CD4-positive, alpha-beta T cell (primary cell): Measurements from ENCODE around the gene FDXR. TPM values are rescaled to one million over a fixed set of nuclear protein-coding genes. Genes with fewer than 3 reads are reported as not detected.

Experiments
- ATAC-seq: fragments of 200-7000 bp; cut with Tn5 transposase; one replicate; pipeline ENCODE4 v1.10.0; 2022; ENCODE audit warnings: mild to moderate bottlenecking; ENCODE audit not compliant: poor library complexity
- CTCF ChIA-PET: fragments of 350-600 bp; sonication (Branson Sonifier 250); formaldehyde crosslinking; loops from one replicate; lab custom pipeline; 2021; ENCODE audit warnings: antibody characterized with exemption, inconsistent platforms; lab: Charles Lee
- POLR2A ChIA-PET: fragments of 350-600 bp; sonication (Branson Sonifier 250); formaldehyde crosslinking; loops from one replicate; lab custom pipeline; 2021; ENCODE audit warnings: antibody characterized with exemption, inconsistent platforms; lab: Charles Lee
- DNase-seq, 14 experiments: peaks; one replicate each; pipeline ENCODE4 v3.0.0-alpha.2; 2013 to 2020; ENCODE audit warnings: mixed read lengths in 2 of 14
- H3K27ac ChIP-seq, 2 donors: one replicate each; pipeline versions ENCODE4 v1.5.1 to v1.7.0; 2013; ENCODE audit warnings: low read length in 2 of 2, low read depth in 1 of 2, mild to moderate bottlenecking in 1 of 2
- H3K27me3 ChIP-seq, 2 experiments: 1 replicate in 1 of 2; 2 replicates in 1 of 2; pipeline versions ENCODE4 v1.6.1 to v1.7.0; 2013; ENCODE audit warnings: low read length in 2 of 2, control low read depth in 1 of 2, mild to moderate bottlenecking in 1 of 2, moderate library complexity in 1 of 2; ENCODE audit not compliant: insufficient read depth in 2 of 2, control insufficient read depth in 1 of 2
- H3K36me3 ChIP-seq: one replicate; pipeline ENCODE4 v1.6.1; 2013; ENCODE audit warnings: low read length, control low read depth; ENCODE audit not compliant: insufficient read depth
- H3K4me1 ChIP-seq: one replicate; pipeline ENCODE4 v1.6.1; 2013; ENCODE audit warnings: low read length, control low read depth; ENCODE audit not compliant: insufficient read depth
- H3K4me3 ChIP-seq: one replicate; pipeline ENCODE4 v1.5.1; 2013; ENCODE audit warnings: mild to moderate bottlenecking, low read length, moderate library complexity
- H3K9me3 ChIP-seq, 2 experiments: 1 replicate in 1 of 2; 2 replicates in 1 of 2; pipeline versions ENCODE4 v1.6.1 to v1.7.0; 2013; ENCODE audit warnings: low read length in 2 of 2, mild to moderate bottlenecking in 2 of 2, control low read depth in 1 of 2, moderate library complexity in 1 of 2; ENCODE audit not compliant: control insufficient read depth in 1 of 2, insufficient read depth in 1 of 2
- H3K27ac Mint-ChIP-seq: one replicate; pipeline ENCODE4 v1.8.0; 2020; ENCODE audit warnings: mixed read lengths
- H3K27me3 Mint-ChIP-seq: one replicate; pipeline ENCODE4 v1.8.0; 2021; ENCODE audit warnings: mixed read lengths
- H3K36me3 Mint-ChIP-seq: one replicate; pipeline ENCODE4 v1.8.0; 2021; ENCODE audit warnings: low read depth, mixed read lengths
- H3K4me1 Mint-ChIP-seq: one replicate; pipeline ENCODE4 v1.8.0; 2021; ENCODE audit warnings: low read depth, mixed read lengths
- H3K4me3 Mint-ChIP-seq: one replicate; pipeline ENCODE4 v1.8.0; 2020; ENCODE audit warnings: mild to moderate bottlenecking, mixed read lengths
- H3K9me3 Mint-ChIP-seq: one replicate; pipeline ENCODE4 v1.8.0; 2020; ENCODE audit warnings: mixed read lengths
- intact Hi-C, 2 experiments: fragments of 100-400 bp; cut with DNase I in 1 of 2; cut with micrococcal nuclease in 1 of 2; formaldehyde crosslinking; loops; one replicate each; pipeline versions ENCODE4 v1.15.1 to v1.9.0; 2023 to 2025; cut with DNase I, micrococcal nuclease
- total RNA-seq, 174 experiments: library from RNA in 2 of 174; stranded (reverse) in 2 of 174; gene quantifications; one replicate each; pipeline ENCODE4 v1.2.3 and lab custom pipeline; 2021 to 2026
- TF ChIP-seq, protein P1 (sequence below): fragments of 200-600 bp; IDR thresholded peaks from one replicate; pipeline ENCODE4 v1.8.0; 2022; ENCODE audit warnings: antibody characterized with exemption, mild to moderate bottlenecking

Gene FDXR
- total RNA-seq, 2 experiments from 2014 or later = 2.1 to 2.7 TPM

GRCh38 chr17:74874615-74875037 lies 1.8 kb upstream of the FDXR start:
- ATAC-seq (no peak), DNase-seq (no peak)
- peak overlapping the region; percentile 92 for H3K27ac Mint-ChIP-seq
- no peaks in the 10 kb centered on the region for H3K27me3 Mint-ChIP-seq
- H3K4me3 Mint-ChIP-seq = peak overlapping the region; percentile 14
- Histone ChIP-seq H3K36me3 (peaks cover 2% of the 10 kb centered on the region), H3K9me3 (no peaks in the 10 kb centered on the region), H3K4me1 (peaks cover 25% of the 10 kb centered on the region), H3K27ac (no peak overlapping the region), H3K27me3 (no peaks in the 10 kb centered on the region), H3K4me3 (no peak overlapping the region)
- H3K4me1 Mint-ChIP-seq = peaks cover 24% of the 10 kb centered on the region
- ChIA-PET POLR2A (interaction anchor here (1.7 kb wide), 1 partner anchor 138 kb away, joined by 6 read pairs; the partner anchor contains the start of gene MRPL58), CTCF (interaction anchor here (0.8 kb wide), 1 partner anchor 32 kb away, joined by 3 read pairs; no protein-coding TSS in a partner anchor)
- no peaks in the 10 kb centered on the region for H3K9me3 Mint-ChIP-seq
- intact Hi-C loops = loop anchor here in 1 of 2 experiments (5.0 kb wide), 3 partner anchors 97 to 793 kb away; partner anchors contain the start of genes GGA3, MRPS7, NAT9 and RECQL5
- TF ChIP-seq, protein P1, sequence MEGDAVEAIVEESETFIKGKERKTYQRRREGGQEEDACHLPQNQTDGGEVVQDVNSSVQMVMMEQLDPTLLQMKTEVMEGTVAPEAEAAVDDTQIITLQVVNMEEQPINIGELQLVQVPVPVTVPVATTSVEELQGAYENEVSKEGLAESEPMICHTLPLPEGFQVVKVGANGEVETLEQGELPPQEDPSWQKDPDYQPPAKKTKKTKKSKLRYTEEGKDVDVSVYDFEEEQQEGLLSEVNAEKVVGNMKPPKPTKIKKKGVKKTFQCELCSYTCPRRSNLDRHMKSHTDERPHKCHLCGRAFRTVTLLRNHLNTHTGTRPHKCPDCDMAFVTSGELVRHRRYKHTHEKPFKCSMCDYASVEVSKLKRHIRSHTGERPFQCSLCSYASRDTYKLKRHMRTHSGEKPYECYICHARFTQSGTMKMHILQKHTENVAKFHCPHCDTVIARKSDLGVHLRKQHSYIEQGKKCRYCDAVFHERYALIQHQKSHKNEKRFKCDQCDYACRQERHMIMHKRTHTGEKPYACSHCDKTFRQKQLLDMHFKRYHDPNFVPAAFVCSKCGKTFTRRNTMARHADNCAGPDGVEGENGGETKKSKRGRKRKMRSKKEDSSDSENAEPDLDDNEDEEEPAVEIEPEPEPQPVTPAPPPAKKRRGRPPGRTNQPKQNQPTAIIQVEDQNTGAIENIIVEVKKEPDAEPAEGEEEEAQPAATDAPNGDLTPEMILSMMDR = no peak
- H3K36me3 Mint-ChIP-seq = peaks cover 5% of the 10 kb centered on the region

DNA sequence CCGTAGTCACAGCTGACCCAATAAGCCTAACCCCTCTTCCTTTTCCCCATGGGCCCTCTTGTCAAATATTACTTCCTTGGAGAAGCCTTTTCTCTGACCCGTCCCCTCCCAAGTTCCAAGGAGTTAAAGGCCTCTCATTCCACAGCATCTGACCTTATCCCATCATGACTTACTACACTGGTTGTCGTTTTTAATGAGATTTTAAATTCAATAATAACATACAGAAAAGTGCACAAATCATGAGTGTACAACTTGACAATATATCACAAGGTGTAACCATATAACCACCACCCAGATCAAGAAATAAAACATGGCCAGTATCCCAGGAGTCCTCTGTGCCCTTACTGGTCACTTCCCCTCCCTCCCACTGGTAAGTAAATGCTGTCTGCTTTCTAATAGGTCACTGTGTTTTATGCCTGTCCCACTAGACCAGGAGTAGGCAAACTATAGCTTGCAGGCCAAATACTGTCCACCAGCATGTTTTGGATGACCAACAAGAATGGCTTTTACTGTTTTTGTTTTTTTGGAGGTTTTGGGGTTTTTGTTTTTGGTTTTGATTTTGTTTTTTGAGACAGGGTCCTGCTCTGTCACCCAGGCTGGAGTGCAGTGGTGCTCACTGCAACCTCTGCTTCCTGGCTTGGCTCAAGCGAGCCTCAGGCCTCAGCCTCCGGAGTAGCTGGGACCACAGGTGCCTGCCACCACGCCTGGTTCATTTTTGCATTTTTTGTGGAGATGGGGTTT lies 1.2 kb upstream of the FDXR start:
- peaks cover 5% of the 10 kb centered on the region for H3K36me3 Mint-ChIP-seq
- peak overlapping the region; percentile 92 for H3K27ac Mint-ChIP-seq
- H3K9me3 Mint-ChIP-seq = no peaks in the 10 kb centered on the region
- Histone ChIP-seq H3K9me3 (no peaks in the 10 kb centered on the region), H3K36me3 (peaks cover 3% of the 10 kb centered on the region), H3K27me3 (no peaks in the 10 kb centered on the region), H3K4me3 (peak overlapping the region; percentile 67), H3K4me1 (peaks cover 25% of the 10 kb centered on the region), H3K27ac (peak overlapping the region; percentile 89 to 92)
- no peak for ATAC-seq
- peak overlapping the region; percentile 90 for H3K4me3 Mint-ChIP-seq
- peaks cover 24% of the 10 kb centered on the region for H3K4me1 Mint-ChIP-seq
- H3K27me3 Mint-ChIP-seq = no peaks in the 10 kb centered on the region
- no peak for DNase-seq
- ChIA-PET CTCF (interaction anchor here (0.8 to 1.6 kb wide), 3 partner anchors 12 to 31 kb away, joined by 3 to 9 read pairs (median 9); partner anchors contain the start of gene GRIN2C), POLR2A (interaction anchor here (0.7 to 1.9 kb wide), 17 partner anchors 12 to 981 kb away, joined by 3 to 17 read pairs (median 5); partner anchors contain the start of genes GGA3, HID1, MIF4GD and MRPL58)
- TF ChIP-seq, protein P1 = no peak
- intact Hi-C loops = loop anchor here (2.0 to 5.0 kb wide), 3 partner anchors 21 to 388 kb away; partner anchors contain the start of genes GGA3 (in 1 of the 2), MRPS7 (in 1 of the 2) and NAT9 (in 1 of the 2)

DNA sequence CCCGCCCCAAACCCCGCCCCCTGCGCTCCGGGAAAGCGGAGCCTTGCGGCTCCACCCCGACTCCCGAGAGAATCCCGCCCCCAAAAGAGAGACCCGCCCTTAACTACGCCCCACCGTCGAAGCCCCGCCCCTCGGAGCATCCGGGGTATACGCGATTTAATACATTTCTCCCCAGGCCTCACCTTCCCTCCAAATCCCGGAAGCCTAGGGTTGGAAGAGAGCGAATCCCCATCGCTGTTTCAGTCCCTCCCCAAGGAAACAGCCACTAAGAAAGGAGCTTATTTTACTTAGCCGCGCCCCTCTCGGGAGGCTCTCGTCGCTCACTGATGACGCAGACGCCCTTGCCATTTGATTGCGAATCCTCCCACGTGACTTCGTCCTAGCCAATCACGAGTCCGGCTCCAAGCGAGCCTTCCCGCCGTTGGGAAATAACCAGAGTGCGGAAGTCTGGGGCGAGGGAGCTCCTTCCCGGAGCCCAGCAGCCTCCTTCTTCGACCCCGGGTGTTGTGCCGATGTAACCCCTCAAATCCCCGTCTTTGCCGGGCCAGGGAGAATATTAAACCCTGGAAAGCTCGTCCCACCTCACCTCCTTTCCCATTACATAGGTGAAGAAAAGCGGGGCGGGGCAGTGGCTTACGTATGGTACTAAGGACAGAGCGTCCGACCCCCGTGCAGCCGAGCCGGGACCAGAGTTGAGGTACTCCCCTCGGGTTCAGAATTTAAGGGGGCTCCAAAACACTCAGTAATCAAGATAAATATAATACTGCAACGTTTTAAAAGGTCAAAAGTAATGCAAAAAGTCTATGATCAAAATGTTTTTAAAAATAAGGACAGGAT lies 461 bp upstream of the FDXR start:
- H3K4me1 ChIP-seq = peaks cover 25% of the 10 kb centered on the region
- ATAC-seq (peak; percentile 94), DNase-seq (peak; percentile 98 to 100 (median 99))
- peak overlapping the region; percentile 67 for H3K4me3 ChIP-seq
- Mint-ChIP-seq H3K4me3 (peak overlapping the region; percentile 90), H3K9me3 (no peaks in the 10 kb centered on the region), H3K27ac (peak overlapping the region; percentile 92), H3K4me1 (peaks cover 24% of the 10 kb centered on the region), H3K36me3 (peaks cover 5% of the 10 kb centered on the region), H3K27me3 (no peaks in the 10 kb centered on the region)
- peaks cover 3% of the 10 kb centered on the region for H3K36me3 ChIP-seq
- no peaks in the 10 kb centered on the region for H3K9me3 ChIP-seq
- TF ChIP-seq, protein P1 = no peak
- intact Hi-C loops = loop anchor here (2.0 to 5.0 kb wide), 3 partner anchors 20 to 389 kb away; partner anchors contain the start of genes GGA3 (in 1 of the 2), MRPS7 (in 1 of the 2) and NAT9 (in 1 of the 2)
- ChIA-PET POLR2A (interaction anchor here (0.5 to 1.9 kb wide), 32 partner anchors 11 to 982 kb away, joined by 3 to 17 read pairs (median 4); partner anchors contain the start of genes CD300LD, GGA3, GRIN2C and HID1), CTCF (interaction anchor here (0.7 to 1.6 kb wide), 4 partner anchors 11 to 137 kb away, joined by 3 to 9 read pairs (median 6); partner anchors contain the start of gene GRIN2C)
- H3K27me3 ChIP-seq = no peaks in the 10 kb centered on the region
- H3K27ac ChIP-seq = peak overlapping the region; percentile 89 to 92
